GM19467 (cell line): ENCODE data around the gene CCDC71L.

ENCODE experiments used
- ATAC-seq: cut with Tn5 transposase; IDR thresholded peaks from one replicate; pipeline ENCODE4 v1.9.1; 2021; ENCODE audit warnings: mild to moderate bottlenecking, moderate library complexity; ENCODE audit not compliant: unreplicated experiment

Gene CCDC71L

DNA sequence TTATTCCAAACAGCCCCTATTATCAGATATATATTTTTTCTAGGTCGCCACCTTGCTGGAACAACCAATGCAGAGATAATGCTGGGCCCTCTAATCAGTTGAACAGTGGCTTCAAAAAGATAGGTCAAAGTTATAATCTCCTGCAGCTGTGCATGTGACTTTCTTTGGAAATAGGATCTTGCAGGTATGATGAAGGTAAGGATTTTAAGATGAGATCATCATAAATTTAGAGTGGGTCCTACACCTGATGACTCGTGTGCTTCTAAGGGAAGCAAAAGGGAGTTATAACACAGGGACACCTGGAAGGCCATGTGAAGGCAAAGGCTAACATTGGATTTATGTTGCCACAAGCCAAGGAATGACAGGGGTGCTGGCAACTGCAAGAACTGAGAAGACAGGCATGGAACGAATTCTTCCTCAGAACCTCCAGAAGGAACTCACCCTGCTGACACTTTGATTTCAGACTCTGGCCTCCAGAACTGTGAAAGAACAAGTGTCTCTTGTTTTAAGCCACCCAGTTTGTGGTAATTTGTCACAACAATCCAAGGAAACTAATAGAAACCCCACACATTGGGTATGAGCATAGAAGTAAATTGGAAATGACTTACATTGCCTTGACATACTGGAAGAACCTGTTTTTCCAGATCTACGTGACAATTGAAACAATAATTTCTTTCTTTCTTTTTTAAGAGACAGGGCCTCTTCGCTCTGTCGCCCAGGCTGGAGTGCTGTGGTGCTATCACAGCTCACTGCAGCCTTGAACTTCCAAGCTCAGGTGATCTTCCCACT, 34.4 kb downstream of the CCDC71L start:
- no peak for ATAC-seq

- no peak for ATAC-seq
Observed at GRCh38 chr7:106625678-106626301, 35.2 kb downstream of the CCDC71L start.

GRCh38 chr7:106623853-106624252, 37.1 kb downstream of the CCDC71L start:
- ATAC-seq, result no peak

GRCh38 chr7:106623315-106623660, 37.7 kb downstream of the CCDC71L start:
- no peak for ATAC-seq

DNA sequence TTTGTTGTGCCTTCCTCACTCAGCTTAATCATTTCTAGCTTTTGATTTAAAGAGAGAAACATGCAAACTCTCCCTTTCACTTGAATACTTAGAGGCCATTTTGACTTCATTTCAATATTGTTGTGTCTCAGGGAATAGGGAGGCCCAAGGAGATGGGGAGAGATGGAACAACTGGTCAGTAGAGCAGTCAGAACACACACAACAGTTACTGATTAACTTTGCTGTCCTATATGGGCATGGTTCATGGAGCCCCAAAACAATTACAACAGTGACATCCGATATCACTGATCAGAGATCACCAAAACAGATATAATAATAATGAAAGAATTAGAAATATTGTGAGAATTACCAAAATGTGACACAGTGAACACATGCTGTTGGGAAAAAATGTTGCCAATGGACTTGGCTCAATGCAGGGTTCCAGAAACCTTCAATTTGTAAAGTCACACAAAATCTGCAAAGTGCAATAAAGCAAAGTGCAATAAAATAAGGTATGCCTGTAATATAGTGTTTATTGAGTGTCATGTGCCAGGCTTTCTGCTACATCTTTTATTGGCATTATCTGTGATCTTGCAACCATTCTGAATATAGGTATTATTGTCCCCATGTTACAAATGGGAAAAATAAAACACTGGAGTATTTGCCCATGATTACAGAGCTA, 38.2 kb downstream of the CCDC71L start:
- ATAC-seq, result no peak

GRCh38 chr7:106621393-106622132, 39.4 kb downstream of the CCDC71L start:
- no peak for ATAC-seq

GRCh38 chr7:106620676-106621075, 40.3 kb downstream of the CCDC71L start:
- no peak for ATAC-seq

DNA sequence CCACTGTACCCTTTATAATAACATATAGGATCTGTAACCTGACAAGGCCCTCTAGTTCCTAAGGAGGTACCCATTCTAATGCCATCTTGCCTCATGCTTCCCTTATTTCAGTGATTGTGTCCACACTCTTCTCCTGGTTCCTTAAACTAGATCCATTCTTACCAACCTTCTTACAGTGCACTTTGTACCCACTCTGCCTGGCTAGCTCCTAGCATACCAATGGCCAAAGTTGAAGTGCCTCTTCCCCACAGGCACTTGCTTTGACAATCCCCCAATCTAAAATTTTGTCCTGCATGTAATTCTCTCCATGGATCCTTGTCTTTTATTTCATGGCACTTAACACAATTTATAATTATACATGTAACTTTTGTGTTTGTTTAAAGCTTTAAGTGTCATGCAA, 40.9 kb downstream of the CCDC71L start:
- ATAC-seq, result no peak

GRCh38 chr7:106619213-106619612, 41.7 kb downstream of the CCDC71L start:
- ATAC-seq, result no peak

GRCh38 chr7:106618480-106618879, 42.5 kb downstream of the CCDC71L start:
- no peak for ATAC-seq

GRCh38 chr7:106617860-106618259, 43.1 kb downstream of the CCDC71L start:
- no peak for ATAC-seq

GRCh38 chr7:106616708-106617051, 44.3 kb downstream of the CCDC71L start:
- ATAC-seq, result no peak

- ATAC-seq, result no peak
Observed at GRCh38 chr7:106615808-106616707, 44.9 kb downstream of the CCDC71L start.

GRCh38 chr7:106614751-106615150, 46.2 kb downstream of the CCDC71L start:
- ATAC-seq, result no peak

DNA sequence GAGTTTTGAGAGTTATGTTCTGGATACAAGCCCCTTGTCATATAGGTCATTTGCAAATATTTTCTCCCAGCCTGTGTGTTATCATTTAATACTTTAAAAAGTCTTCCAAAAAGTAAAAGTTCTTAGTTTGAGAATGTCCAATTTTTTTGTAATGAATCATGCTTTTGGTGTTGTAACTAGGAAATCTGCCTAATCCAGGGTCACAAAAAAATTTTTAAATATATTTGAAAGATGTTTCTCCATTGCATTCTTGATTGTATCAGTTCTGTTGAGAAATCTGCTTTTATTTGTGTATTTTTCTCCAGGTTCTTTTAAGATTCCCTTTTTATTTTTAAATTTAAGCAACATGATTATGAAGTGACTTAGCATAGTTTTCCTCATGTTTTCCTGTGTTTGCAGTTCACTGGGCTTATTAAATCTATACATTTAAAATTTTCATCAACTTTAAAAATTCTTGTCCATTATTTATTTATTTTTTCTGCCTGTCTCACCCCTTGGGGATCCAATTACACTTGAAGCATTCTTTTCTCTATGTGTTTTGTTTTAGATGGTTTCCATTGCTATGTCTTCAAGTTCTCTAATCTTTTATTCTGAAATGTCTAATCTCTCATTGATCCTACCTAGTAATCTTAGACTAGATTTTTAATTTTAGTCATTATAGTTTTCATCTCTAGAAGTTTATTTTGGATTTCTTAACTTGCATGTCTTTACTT, 47.0 kb downstream of the CCDC71L start:
- no peak for ATAC-seq

GRCh38 chr7:106613279-106613678, 47.7 kb downstream of the CCDC71L start:
- ATAC-seq, result no peak

- no peak for ATAC-seq
Observed at GRCh38 chr7:106612432-106612831, 48.5 kb downstream of the CCDC71L start.

DNA sequence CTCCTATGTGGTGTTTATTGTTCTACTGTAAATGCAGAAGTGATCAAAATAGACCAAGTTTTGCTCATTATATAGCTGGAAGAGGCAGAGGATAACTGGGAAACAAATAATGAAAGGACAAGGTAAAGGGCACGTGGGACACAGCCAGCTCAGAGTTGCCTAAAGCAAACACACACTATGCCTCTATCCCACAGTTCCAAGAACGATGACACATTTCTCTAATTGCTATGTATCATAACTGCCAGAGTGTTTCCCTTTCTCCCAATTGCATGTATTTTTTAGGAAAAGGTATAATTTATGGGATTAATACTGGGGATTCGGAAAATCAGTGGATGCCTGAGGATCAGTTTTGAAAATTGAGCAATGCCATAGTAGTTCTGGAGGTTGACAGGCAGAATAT, 49.0 kb downstream of the CCDC71L start:
- ATAC-seq, result no peak

- no peak for ATAC-seq
Observed at GRCh38 chr7:106610996-106611886, 49.7 kb downstream of the CCDC71L start.
